C1 segment of cervical spinal cord (tissue), 14 donors: ENCODE measurements around the gene KAT2A.

Experiments
- DNase-seq, 14 donors: peaks; one replicate each; lab custom pipeline; 2025; lab: John Stamatoyannopoulos, UW

The KAT2A gene

GRCh38 chr17:42094375-42095069, 26.6 kb downstream of the KAT2A start:
- no peak for DNase-seq

- no peak for DNase-seq
Measured at GRCh38 chr17:42092939-42093338, 28.2 kb downstream of the KAT2A start.

- no peak for DNase-seq
Measured at GRCh38 chr17:42090964-42091790, 30.0 kb downstream of the KAT2A start.

- no peak for DNase-seq
Measured at GRCh38 chr17:42088736-42089135, 32.4 kb downstream of the KAT2A start.

- DNase-seq = peak in 5 of 14 donors; percentile 13 to 42 (median 30)
Measured at GRCh38 chr17:42087736-42088705, 33.1 kb downstream of the KAT2A start.

GRCh38 chr17:42087042-42087701, 34.0 kb downstream of the KAT2A start:
- no peak for DNase-seq

- DNase-seq = no peak
Measured at GRCh38 chr17:42081516-42082129, 39.5 kb downstream of the KAT2A start.

- DNase-seq = no peak
Measured at GRCh38 chr17:42079541-42079940, 41.6 kb downstream of the KAT2A start.

- no peak for DNase-seq
Measured at GRCh38 chr17:42078396-42079043, 42.6 kb downstream of the KAT2A start.

GRCh38 chr17:42077755-42078154, 43.4 kb downstream of the KAT2A start:
- no peak for DNase-seq

- DNase-seq = no peak
Measured at GRCh38 chr17:42076797-42077559, 44.2 kb downstream of the KAT2A start.

GRCh38 chr17:42075789-42076188, 45.4 kb downstream of the KAT2A start:
- DNase-seq = no peak

GRCh38 chr17:42072323-42073187, 48.6 kb downstream of the KAT2A start:
- no peak for DNase-seq

GRCh38 chr17:42071810-42072209, 49.4 kb downstream of the KAT2A start:
- no peak for DNase-seq

- no peak for DNase-seq
Measured at GRCh38 chr17:42068979-42069378, 52.2 kb downstream of the KAT2A start.

GRCh38 chr17:42067371-42068091, 53.6 kb downstream of the KAT2A start:
- DNase-seq = peak in 5 of 14 donors; percentile 2 to 32 (median 16)

GRCh38 chr17:42065201-42065600, 56.0 kb downstream of the KAT2A start:
- no peak for DNase-seq
